EH (cell line): Measurements from ENCODE around the gene CHST4.
"Not testable (repeated sequence)": the region's sequence is repeated elsewhere in the genome, so short reads cannot be mapped to it uniquely, and the experiment has no call there.

Experiments used
- DNase-seq: peaks from one replicate; pipeline ENCODE4 v3.0.0-alpha.2; 2015; ENCODE audit warnings: low read depth

CHST4 gene

GRCh38 chr16:71526111-71526631, at the start of gene CHST4:
CHST4 (plus strand) TSS chr16:71526426; CDS start chr16:71536678, 10,252 bp downstream.
- peak; percentile 69 for DNase-seq

- DNase-seq, result no peak
These were observed 49.6 kb upstream of the CHST4 start for GRCh38 chr16:71476457-71477124.

- DNase-seq, result peak; percentile 43
These were observed 46.8 kb upstream of the CHST4 start for GRCh38 chr16:71479420-71479819.

GRCh38 chr16:71480956-71481355, 45.3 kb upstream of the CHST4 start:
- no peak for DNase-seq

- no peak for DNase-seq
These were observed 43.7 kb upstream of the CHST4 start for GRCh38 chr16:71482569-71482968.

- peak; percentile 93 for DNase-seq
These were observed 42.0 kb upstream of the CHST4 start for GRCh38 chr16:71484006-71484893.

- no peak for DNase-seq
These were observed 37.1 kb upstream of the CHST4 start, which contains the start of gene ZNF19 for GRCh38 chr16:71489122-71489521. ZNF19 (minus strand) TSS chr16:71489324; CDS start chr16:71482114, 7,210 bp downstream.

GRCh38 chr16:71490361-71490760, 35.9 kb upstream of the CHST4 start:
- no peak for DNase-seq

GRCh38 chr16:71491054-71491453, 35.2 kb upstream of the CHST4 start:
- DNase-seq, result no peak

GRCh38 chr16:71492786-71493185, 33.4 kb upstream of the CHST4 start:
- DNase-seq, result no peak

- no peak for DNase-seq
These were observed 33.0 kb upstream of the CHST4 start for GRCh38 chr16:71493213-71493612.

GRCh38 chr16:71498031-71498430, 28.2 kb upstream of the CHST4 start:
- no peak for DNase-seq

GRCh38 chr16:71499775-71500364, 26.4 kb upstream of the CHST4 start:
- peak; percentile 67 for DNase-seq

- no peak for DNase-seq
These were observed 25.3 kb upstream of the CHST4 start for GRCh38 chr16:71500964-71501363.

GRCh38 chr16:71501547-71501946, 24.7 kb upstream of the CHST4 start:
- DNase-seq, result no peak

GRCh38 chr16:71504051-71504450, 22.2 kb upstream of the CHST4 start:
- not testable (repeated sequence) for DNase-seq

- no peak for DNase-seq
These were observed 21.3 kb upstream of the CHST4 start for GRCh38 chr16:71504901-71505300.

- no peak for DNase-seq
These were observed 19.2 kb upstream of the CHST4 start for GRCh38 chr16:71507061-71507460.

- no peak for DNase-seq
These were observed 12.9 kb upstream of the CHST4 start for GRCh38 chr16:71513302-71513701.

GRCh38 chr16:71514476-71514875, 11.8 kb upstream of the CHST4 start:
- no peak for DNase-seq

GRCh38 chr16:71515026-71515425, 11.2 kb upstream of the CHST4 start:
- DNase-seq, result no peak

GRCh38 chr16:71520550-71520949, 5.7 kb upstream of the CHST4 start:
- no peak for DNase-seq
